ENCODE results near the gene COPE. TPM values are rescaled to one million over a fixed set of nuclear protein-coding genes. Genes with fewer than 3 reads are reported as not detected.

COPE gene
- total and polyA plus RNA-seq, 2 of the 8 experiments (the other 6 are each of a cell fraction or from before 2014, with no cell fraction given), result 178 to 356 TPM

- TF ChIP-seq CHD2 (IDR thresholded peaks at IDR 0.05; ENCODE audit: low read length) (peak; percentile 89), ASH2L (IDR thresholded peaks at IDR 0.05; ENCODE audit: low read length) (peak; percentile 79), SIX5 (IDR thresholded peaks at IDR 0.05; ENCODE audit: low read depth, low read length) (peak; percentile 86), SIN3A (conservative IDR thresholded peaks at IDR 0.05 in 1 of 2, IDR thresholded peaks at IDR 0.05 in 1 of 2; ENCODE audit: low read depth in 1 of 2, low read length in 2 of 2) (peak; percentile 99), RFX5 (IDR thresholded peaks at IDR 0.05; ENCODE audit: borderline replicate concordance, low read depth, low read length) (no peak), SP2 (IDR thresholded peaks at IDR 0.05; ENCODE audit: low read length) (peak; percentile 74), EGR1 (IDR thresholded peaks at IDR 0.05; ENCODE audit: borderline replicate concordance, low read depth, low read length) (no peak), SRF (IDR thresholded peaks at IDR 0.05; ENCODE audit: low read depth, low read length) (peak; percentile 70), MAX (IDR thresholded peaks at IDR 0.05) (peak; percentile 29; the same call in 1 of the 2 replicates)
- TF ChIP-seq, protein P1, sequence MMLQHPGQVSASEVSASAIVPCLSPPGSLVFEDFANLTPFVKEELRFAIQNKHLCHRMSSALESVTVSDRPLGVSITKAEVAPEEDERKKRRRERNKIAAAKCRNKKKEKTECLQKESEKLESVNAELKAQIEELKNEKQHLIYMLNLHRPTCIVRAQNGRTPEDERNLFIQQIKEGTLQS (IDR thresholded peaks at IDR 0.05; ENCODE audit: insufficient read depth, low read depth, low read length), result peak; percentile 90
Observed at GRCh38 chr19:18919086-18919899, at the start of gene COPE, which contains the start of gene DDX49 (continued).
